Loucy (cell line): ENCODE measurements around the gene HOXD10.

Experiments used
- H2AFZ ChIP-seq: fragments of 200-600 bp; sonication (generic); 2 replicates; pipeline ENCODE4 v1.6.0; 2016; ENCODE audit warnings: antibody characterized with exemption, mild to moderate bottlenecking, low read length, moderate library complexity
- H3F3A ChIP-seq: fragments of 200-600 bp; 2 replicates; pipeline ENCODE4 v1.6.0; 2016; ENCODE audit warnings: antibody characterized with exemption, low read depth, mild to moderate bottlenecking
- H3K27me3 ChIP-seq: fragments of 200-600 bp; sonication (generic); 2 replicates; pipeline ENCODE4 v1.6.1; 2014; ENCODE audit warnings: low read length, mild to moderate bottlenecking; ENCODE audit not compliant: insufficient read depth, poor library complexity, severe bottlenecking
- H3K36me3 ChIP-seq: fragments of 200-600 bp; sonication (generic); 2 replicates; pipeline ENCODE4 v1.6.1; 2016; ENCODE audit warnings: low read length; ENCODE audit not compliant: insufficient read depth
- H3K4me1 ChIP-seq: fragments of 200-600 bp; sonication (generic); 2 replicates; pipeline ENCODE4 v1.5.1; 2014; ENCODE audit warnings: low read length, mild to moderate bottlenecking; ENCODE audit not compliant: insufficient read depth, poor library complexity, severe bottlenecking
- H3K4me2 ChIP-seq: fragments of 200-600 bp; sonication (generic); 2 replicates; pipeline ENCODE4 v1.6.0; 2014; ENCODE audit warnings: antibody characterized with exemption, low read length, low read depth, mild to moderate bottlenecking; ENCODE audit not compliant: poor library complexity, severe bottlenecking
- H3K4me3 ChIP-seq: fragments of 200-600 bp; sonication (generic); 2 replicates; pipeline ENCODE4 v1.5.1; 2014; ENCODE audit warnings: low read length, mild to moderate bottlenecking, mixed read lengths; ENCODE audit not compliant: poor library complexity, severe bottlenecking
- H3K79me2 ChIP-seq: fragments of 200-600 bp; sonication (generic); 2 replicates; pipeline ENCODE4 v1.6.1; 2014; ENCODE audit warnings: low read length; ENCODE audit not compliant: insufficient read depth
- H3K9ac ChIP-seq: fragments of 200-600 bp; sonication (generic); 2 replicates; pipeline ENCODE4 v1.6.0; 2014; ENCODE audit warnings: mild to moderate bottlenecking, low read depth, low read length, moderate library complexity; ENCODE audit not compliant: poor library complexity, severe bottlenecking
- H3K9me2 ChIP-seq: fragments of 200-600 bp; sonication (generic); replicated peaks from 2 replicates; pipeline ENCODE4 v1.6.1; 2016; ENCODE audit warnings: low read depth, low read length, mixed read lengths
- H3K9me3 ChIP-seq: fragments of 200-600 bp; sonication (generic); 2 replicates; pipeline ENCODE4 v1.6.1; 2014; ENCODE audit warnings: mild to moderate bottlenecking, antibody characterized with exemption, low read length, low read depth; ENCODE audit not compliant: insufficient read depth
- H4K20me1 ChIP-seq: fragments of 200-600 bp; sonication (generic); 2 replicates; pipeline ENCODE4 v1.6.0; 2014; ENCODE audit warnings: antibody characterized with exemption, low read length, mild to moderate bottlenecking; ENCODE audit not compliant: insufficient read depth, poor library complexity, severe bottlenecking
- CTCF ChIP-seq: fragments of 200-600 bp; sonication (generic); conservative IDR thresholded peaks from 2 replicates; pipeline ENCODE4 v1.5.1; 2014; ENCODE audit warnings: mild to moderate bottlenecking, antibody characterized with exemption, low read length
- EZH2phosphoT487 ChIP-seq: fragments of 200-600 bp; IDR thresholded peaks from 2 replicates; pipeline ENCODE4 v1.6.1; 2018; ENCODE audit warnings: antibody characterized with exemption, mild to moderate bottlenecking, moderate library complexity, borderline replicate concordance

The HOXD10 gene

DNA sequence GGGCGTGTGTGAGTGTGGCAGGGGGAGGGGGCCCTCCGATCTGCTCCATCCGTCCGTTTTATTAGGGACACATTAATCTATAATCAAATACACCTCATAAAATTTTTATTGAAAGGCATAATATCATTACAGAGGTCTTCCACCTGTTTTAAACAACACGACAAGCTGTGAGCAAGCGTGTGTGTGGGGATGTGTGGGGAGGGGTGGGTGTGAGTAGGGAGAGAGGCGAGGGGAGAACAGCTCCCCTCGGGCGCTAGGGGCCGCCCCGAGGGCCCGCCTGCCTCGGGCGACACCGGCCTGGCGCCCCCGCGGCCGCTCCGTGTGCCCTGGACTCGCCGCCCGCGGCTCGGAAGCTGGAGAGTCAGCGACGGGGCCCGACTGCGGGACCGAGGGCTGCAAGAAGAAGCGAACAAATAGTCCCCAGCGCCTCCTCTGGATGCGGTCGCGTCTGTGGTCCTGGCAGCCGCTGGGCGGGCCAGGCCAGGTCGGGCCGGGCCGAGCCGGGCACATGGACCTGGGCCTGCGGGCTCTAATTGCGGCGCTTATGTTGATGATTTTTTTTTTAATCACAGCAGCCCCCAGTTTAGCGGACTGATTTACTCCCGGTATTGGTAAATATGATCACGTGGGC lies 5.6 kb downstream of the HOXD10 start:
- H3K9me3 ChIP-seq = no peaks in the 10 kb centered on the region
- H3K9me2 ChIP-seq = no peaks in the 10 kb centered on the region
- no peaks in the 10 kb centered on the region for H3F3A ChIP-seq
- no peak overlapping the region for H3K4me3 ChIP-seq
- H2AFZ ChIP-seq = no peak overlapping the region
- H3K9ac ChIP-seq = no peak overlapping the region
- H3K36me3 ChIP-seq = no peaks in the 10 kb centered on the region
- no peaks in the 10 kb centered on the region for H3K4me1 ChIP-seq
- no peaks in the 10 kb centered on the region for H4K20me1 ChIP-seq
- H3K4me2 ChIP-seq = no peak overlapping the region
- no peaks in the 10 kb centered on the region for H3K79me2 ChIP-seq
- H3K27me3 ChIP-seq = peaks cover 27% of the 10 kb centered on the region
- TF ChIP-seq EZH2phosphoT487 (no peak), CTCF (no peak)

GRCh38 chr2:176122683-176123410 lies 6.3 kb downstream of the HOXD10 start, which contains the start of gene HOXD9:
Gene HOXD9, plus strand, starts transcription at chr2:176122719. Its CDS starts 50 bp downstream, at chr2:176122769.
- Histone ChIP-seq H3K27me3 (peaks cover 20% of the 10 kb centered on the region), H4K20me1 (no peaks in the 10 kb centered on the region)

DNA sequence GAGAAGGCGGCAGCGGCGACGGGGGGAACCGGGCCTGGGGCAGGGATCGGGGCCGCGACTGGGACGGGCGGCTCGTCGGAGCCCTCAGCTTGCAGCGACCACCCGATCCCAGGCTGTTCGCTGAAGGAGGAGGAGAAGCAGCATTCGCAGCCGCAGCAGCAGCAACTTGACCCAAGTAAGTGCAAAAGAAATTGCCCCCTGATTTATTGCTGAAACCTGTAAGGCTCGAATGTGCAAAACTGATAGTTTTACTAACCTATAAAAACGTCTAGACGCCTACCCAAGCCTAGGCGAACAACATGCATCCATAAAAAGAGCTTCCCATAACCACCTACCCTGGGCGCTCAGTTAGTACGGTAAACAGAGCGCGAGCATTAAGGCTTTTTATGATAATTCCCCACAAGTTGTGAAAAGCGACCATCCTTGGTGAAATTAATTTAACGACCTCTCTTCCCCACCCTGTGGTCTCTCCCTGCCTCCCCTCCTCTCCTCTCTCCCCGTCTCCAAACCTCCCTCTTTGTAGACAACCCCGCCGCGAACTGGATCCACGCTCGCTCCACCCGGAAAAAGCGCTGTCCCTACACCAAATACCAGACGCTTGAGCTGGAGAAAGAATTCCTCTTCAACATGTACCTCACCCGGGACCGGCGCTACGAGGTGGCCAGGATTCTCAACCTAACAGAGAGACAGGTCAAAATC lies 7.0 kb downstream of the HOXD10 start:
- H3K79me2 ChIP-seq = no peaks in the 10 kb centered on the region
- no peak overlapping the region for H3K4me3 ChIP-seq
- no peak for TF ChIP-seq EZH2phosphoT487
- no peak for TF ChIP-seq CTCF
- H3K4me1 ChIP-seq = no peaks in the 10 kb centered on the region
- H3K9me3 ChIP-seq = no peaks in the 10 kb centered on the region
- H4K20me1 ChIP-seq = no peaks in the 10 kb centered on the region
- H3F3A ChIP-seq = no peaks in the 10 kb centered on the region
- no peak overlapping the region for H3K9ac ChIP-seq
- H2AFZ ChIP-seq = no peak overlapping the region
- no peaks in the 10 kb centered on the region for H3K9me2 ChIP-seq
- no peak overlapping the region for H3K4me2 ChIP-seq
- H3K36me3 ChIP-seq = no peaks in the 10 kb centered on the region
- peaks cover 13% of the 10 kb centered on the region for H3K27me3 ChIP-seq

More at GRCh38 chr2:176122683-176123410, 6.3 kb downstream of the HOXD10 start, which contains the start of gene HOXD9:
- no peaks in the 10 kb centered on the region for H3K9me2 ChIP-seq
- H3K36me3 ChIP-seq = no peaks in the 10 kb centered on the region
- no peaks in the 10 kb centered on the region for H3F3A ChIP-seq
- H2AFZ ChIP-seq = no peak within 1 kb of the TSS
- no peaks in the 10 kb centered on the region for H3K9me3 ChIP-seq
- TF ChIP-seq CTCF = no peak
- TF ChIP-seq EZH2phosphoT487 = no peak
- no peak within 1 kb of the TSS for H3K9ac ChIP-seq
- H3K4me3 ChIP-seq = no peak within 1 kb of the TSS
- no peaks in the 10 kb centered on the region for H3K4me1 ChIP-seq
- no peak within 1 kb of the TSS for H3K4me2 ChIP-seq
- H3K79me2 ChIP-seq = no peaks in the 10 kb centered on the region
